ENCODE data around the gene CLEC20A.

GRCh38 chr1:178543290-178543607, 46.5 kb upstream of the CLEC20A start:
- TF ChIP-seq, protein P1, sequence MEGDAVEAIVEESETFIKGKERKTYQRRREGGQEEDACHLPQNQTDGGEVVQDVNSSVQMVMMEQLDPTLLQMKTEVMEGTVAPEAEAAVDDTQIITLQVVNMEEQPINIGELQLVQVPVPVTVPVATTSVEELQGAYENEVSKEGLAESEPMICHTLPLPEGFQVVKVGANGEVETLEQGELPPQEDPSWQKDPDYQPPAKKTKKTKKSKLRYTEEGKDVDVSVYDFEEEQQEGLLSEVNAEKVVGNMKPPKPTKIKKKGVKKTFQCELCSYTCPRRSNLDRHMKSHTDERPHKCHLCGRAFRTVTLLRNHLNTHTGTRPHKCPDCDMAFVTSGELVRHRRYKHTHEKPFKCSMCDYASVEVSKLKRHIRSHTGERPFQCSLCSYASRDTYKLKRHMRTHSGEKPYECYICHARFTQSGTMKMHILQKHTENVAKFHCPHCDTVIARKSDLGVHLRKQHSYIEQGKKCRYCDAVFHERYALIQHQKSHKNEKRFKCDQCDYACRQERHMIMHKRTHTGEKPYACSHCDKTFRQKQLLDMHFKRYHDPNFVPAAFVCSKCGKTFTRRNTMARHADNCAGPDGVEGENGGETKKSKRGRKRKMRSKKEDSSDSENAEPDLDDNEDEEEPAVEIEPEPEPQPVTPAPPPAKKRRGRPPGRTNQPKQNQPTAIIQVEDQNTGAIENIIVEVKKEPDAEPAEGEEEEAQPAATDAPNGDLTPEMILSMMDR (IDR thresholded peaks at IDR 0.05; ENCODE audit: poor library complexity), result no peak
- TF ChIP-seq EZH2phosphoT487 (IDR thresholded peaks at IDR 0.05; ENCODE audit: low read depth, severe bottlenecking, unreplicated experiment) (no peak), EZH2 (IDR thresholded peaks at IDR 0.05; ENCODE audit: borderline replicate concordance) (no peak)

All from hepatocyte (in vitro differentiated cells).